Cardiac fibroblast (primary cell): Measurements from ENCODE around the gene VCAN.

Experiments used
- DNase-seq, 2 donors: peaks; one replicate each; pipeline versions ENCODE4 v3.0.0 to v3.0.0-alpha.2; 2010; ENCODE audit warnings: low read depth in 2 of 2
- H3K4me3 ChIP-seq, 2 donors: replicated peaks in 1 of 2; 1 replicate in 1 of 2; 2 replicates in 1 of 2; pipeline ENCODE4 v1.5.1; 2011; ENCODE audit warnings: low read depth in 2 of 2, low read length in 2 of 2, mild to moderate bottlenecking in 2 of 2, moderate library complexity in 1 of 2
- CTCF ChIP-seq: IDR thresholded peaks from one replicate; pipeline ENCODE4 v1.5.1; 2011; ENCODE audit warnings: low read depth, mild to moderate bottlenecking, low read length, inconsistent platforms

VCAN gene

GRCh38 chr5:83472508-83473345 is 1.2 kb downstream of the VCAN start:
- TF ChIP-seq CTCF: no peak
- peak overlapping the region; percentile 60 to 93 for H3K4me3 ChIP-seq
- peak in 1 of 2 donors; percentile 55 for DNase-seq

- peak; percentile 83 for TF ChIP-seq CTCF
- peak overlapping the region; percentile 60 to 93 for H3K4me3 ChIP-seq
- DNase-seq: peak; percentile 99
Observed at GRCh38 chr5:83473346-83474160, 2.0 kb downstream of the VCAN start.

- DNase-seq: peak; percentile 94 to 97
- H3K4me3 ChIP-seq: peak overlapping the region; percentile 60 to 93
- no peak for TF ChIP-seq CTCF
Observed at GRCh38 chr5:83474161-83474796, 2.7 kb downstream of the VCAN start.

- H3K4me3 ChIP-seq: peak overlapping the region; percentile 60 to 93
- no peak for DNase-seq
- no peak for TF ChIP-seq CTCF
Observed at GRCh38 chr5:83474991-83475390, 3.4 kb downstream of the VCAN start.

- peak; percentile 93 to 94 for DNase-seq
- TF ChIP-seq CTCF: no peak
- H3K4me3 ChIP-seq: peak overlapping the region; percentile 60 to 93
Observed at GRCh38 chr5:83475391-83475863, 3.9 kb downstream of the VCAN start.
